ENCODE data around the gene ANTXR2.

Gene ANTXR2

GRCh38 chr4:80076681-80077080 lies 3.7 kb upstream of the ANTXR2 start:
- Histone ChIP-seq H3K36me3 (replicated peaks; ENCODE audit: insufficient read depth, low read length) (no peaks in the 10 kb centered on the region), H3K9ac (ENCODE audit: low read length) (no peak overlapping the region), H3K4me3 (ENCODE audit: low read length) (no peak overlapping the region), H3K9me2 (replicated peaks; ENCODE audit: insufficient read depth, low read length) (no peaks in the 10 kb centered on the region), H3K27ac (ENCODE audit: low read length) (no peak overlapping the region), H3K27me3 (replicated peaks; ENCODE audit: insufficient read depth, low read length) (no peaks in the 10 kb centered on the region), H2AFZ (ENCODE audit: low read length) (no peak overlapping the region), H4K20me1 (ENCODE audit: insufficient read depth, low read length) (no peaks in the 10 kb centered on the region), H3K4me2 (ENCODE audit: low read depth, low read length) (no peak overlapping the region), H3K9me3 (replicated peaks; ENCODE audit: insufficient read depth, low read length) (no peaks in the 10 kb centered on the region), H3K4me1 (ENCODE audit: low read length) (0 out of 2 replicates have a peak, but pooled peaks cover 2% of the 10 kb centered on the region), H3K79me2 (ENCODE audit: low read length) (no peaks in the 10 kb centered on the region), H3F3A (ENCODE audit: insufficient read depth, low read length) (no peaks in the 10 kb centered on the region)
- TF ChIP-seq EZH2phosphoT487 (IDR thresholded peaks at IDR 0.05; ENCODE audit: low read length) (no peak), CTCF (IDR thresholded peaks at IDR 0.05; ENCODE audit: low read length) (no peak), EZH2 (optimal IDR thresholded peaks at IDR 0.05; ENCODE audit: low read depth, low read length) (no peak)
- no peak for DNase-seq

DNA sequence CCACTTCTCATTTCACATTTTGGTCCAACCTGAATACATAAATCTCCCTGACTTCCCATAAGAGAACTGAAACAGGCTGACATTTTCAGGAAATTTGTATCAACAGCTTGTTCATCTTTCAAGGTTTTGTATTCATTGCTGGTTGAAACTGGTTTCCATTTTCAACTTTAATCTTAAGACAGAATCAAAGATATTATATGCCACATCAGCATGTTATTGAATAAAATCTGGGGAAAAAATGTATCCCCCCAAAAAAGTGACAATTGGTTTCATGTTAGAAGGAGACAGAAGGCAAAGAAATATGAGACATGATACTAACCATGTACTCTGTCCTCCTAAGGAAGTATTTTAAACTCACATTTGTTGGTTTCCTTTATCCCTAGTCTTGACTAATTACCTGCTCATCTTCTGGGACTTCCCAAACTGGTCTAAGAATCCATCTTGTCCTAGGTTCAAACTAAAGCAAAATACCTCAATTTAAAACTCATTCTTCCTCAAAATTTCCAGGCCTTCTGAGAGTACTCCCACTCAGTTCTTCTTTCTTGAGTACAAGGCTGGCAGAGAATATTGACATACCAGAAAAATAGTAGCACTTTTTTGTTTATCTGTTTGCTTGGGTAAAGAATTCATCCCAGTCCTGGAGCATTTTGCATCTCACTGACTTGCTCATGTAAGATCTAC lies 3.1 kb upstream of the ANTXR2 start:
- H3K4me1 ChIP-seq (ENCODE audit: low read length): 0 out of 2 replicates have a peak, but pooled peaks cover 2% of the 10 kb centered on the region
- no peaks in the 10 kb centered on the region for H3F3A ChIP-seq (ENCODE audit: insufficient read depth, low read length)
- H3K27ac ChIP-seq (ENCODE audit: low read length): no peak overlapping the region
- no peak for TF ChIP-seq EZH2 (optimal IDR thresholded peaks at IDR 0.05; ENCODE audit: low read depth, low read length)
- TF ChIP-seq CTCF (IDR thresholded peaks at IDR 0.05; ENCODE audit: low read length): no peak
- TF ChIP-seq EZH2phosphoT487 (IDR thresholded peaks at IDR 0.05; ENCODE audit: low read length): no peak
- no peak overlapping the region for H3K4me2 ChIP-seq (ENCODE audit: low read depth, low read length)
- no peaks in the 10 kb centered on the region for H3K9me2 ChIP-seq (replicated peaks; ENCODE audit: insufficient read depth, low read length)
- DNase-seq: no peak
- no peaks in the 10 kb centered on the region for H3K9me3 ChIP-seq (replicated peaks; ENCODE audit: insufficient read depth, low read length)
- no peak overlapping the region for H3K4me3 ChIP-seq (ENCODE audit: low read length)
- H3K27me3 ChIP-seq (replicated peaks; ENCODE audit: insufficient read depth, low read length): no peaks in the 10 kb centered on the region
- no peaks in the 10 kb centered on the region for H4K20me1 ChIP-seq (ENCODE audit: insufficient read depth, low read length)
- no peaks in the 10 kb centered on the region for H3K79me2 ChIP-seq (ENCODE audit: low read length)
- no peak overlapping the region for H2AFZ ChIP-seq (ENCODE audit: low read length)
- H3K9ac ChIP-seq (ENCODE audit: low read length): no peak overlapping the region
- no peaks in the 10 kb centered on the region for H3K36me3 ChIP-seq (replicated peaks; ENCODE audit: insufficient read depth, low read length)

DNA sequence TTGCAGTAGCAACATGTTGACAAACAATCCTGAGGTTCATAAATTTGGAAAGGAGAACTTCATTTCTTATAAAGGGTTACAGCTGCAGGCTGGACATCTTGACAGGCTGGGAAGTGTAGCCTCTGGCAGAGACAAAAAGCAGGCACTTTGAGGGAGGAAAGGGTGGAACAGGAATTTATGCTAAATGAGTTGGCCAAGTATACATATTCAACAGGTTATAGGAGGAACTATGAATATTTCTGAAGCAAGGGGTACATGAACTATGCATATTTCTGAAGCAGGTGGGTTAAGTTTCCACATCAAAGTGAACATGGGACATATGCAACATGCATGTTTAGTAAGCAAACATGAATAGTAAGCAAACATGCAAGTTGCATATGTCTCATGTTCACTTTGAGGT lies 1.6 kb upstream of the ANTXR2 start:
- no peak overlapping the region for H2AFZ ChIP-seq (ENCODE audit: low read length)
- no peaks in the 10 kb centered on the region for H3K27me3 ChIP-seq (replicated peaks; ENCODE audit: insufficient read depth, low read length)
- H3K4me2 ChIP-seq (ENCODE audit: low read depth, low read length): no peak overlapping the region
- TF ChIP-seq CTCF (IDR thresholded peaks at IDR 0.05; ENCODE audit: low read length): no peak
- H3K27ac ChIP-seq (ENCODE audit: low read length): no peak overlapping the region
- DNase-seq: no peak
- H3K36me3 ChIP-seq (replicated peaks; ENCODE audit: insufficient read depth, low read length): no peaks in the 10 kb centered on the region
- H3K4me1 ChIP-seq (ENCODE audit: low read length): 0 out of 2 replicates have a peak, but pooled peaks cover 2% of the 10 kb centered on the region
- no peaks in the 10 kb centered on the region for H3K9me3 ChIP-seq (replicated peaks; ENCODE audit: insufficient read depth, low read length)
- no peaks in the 10 kb centered on the region for H4K20me1 ChIP-seq (ENCODE audit: insufficient read depth, low read length)
- H3K79me2 ChIP-seq (ENCODE audit: low read length): no peaks in the 10 kb centered on the region
- H3K4me3 ChIP-seq (ENCODE audit: low read length): no peak overlapping the region
- no peaks in the 10 kb centered on the region for H3K9me2 ChIP-seq (replicated peaks; ENCODE audit: insufficient read depth, low read length)
- H3F3A ChIP-seq (ENCODE audit: insufficient read depth, low read length): no peaks in the 10 kb centered on the region
- no peak overlapping the region for H3K9ac ChIP-seq (ENCODE audit: low read length)

Measured in MM.1S (cell line).